Posterior cingulate gyrus (tissue), 11 donors: ENCODE data around the gene MAPK12.

Experiments
- DNase-seq, 10 donors: peaks; one replicate each; pipeline versions ENCODE4 v3.0.0 to v3.0.0-alpha.2; 2020 to 2021; ENCODE audit warnings: mixed read lengths in 3 of 10
- intact Hi-C: fragments of 100-400 bp; cut with DNase I; formaldehyde crosslinking; loops from one replicate; pipeline ENCODE4 v1.15.1; 2023

The MAPK12 gene

DNA sequence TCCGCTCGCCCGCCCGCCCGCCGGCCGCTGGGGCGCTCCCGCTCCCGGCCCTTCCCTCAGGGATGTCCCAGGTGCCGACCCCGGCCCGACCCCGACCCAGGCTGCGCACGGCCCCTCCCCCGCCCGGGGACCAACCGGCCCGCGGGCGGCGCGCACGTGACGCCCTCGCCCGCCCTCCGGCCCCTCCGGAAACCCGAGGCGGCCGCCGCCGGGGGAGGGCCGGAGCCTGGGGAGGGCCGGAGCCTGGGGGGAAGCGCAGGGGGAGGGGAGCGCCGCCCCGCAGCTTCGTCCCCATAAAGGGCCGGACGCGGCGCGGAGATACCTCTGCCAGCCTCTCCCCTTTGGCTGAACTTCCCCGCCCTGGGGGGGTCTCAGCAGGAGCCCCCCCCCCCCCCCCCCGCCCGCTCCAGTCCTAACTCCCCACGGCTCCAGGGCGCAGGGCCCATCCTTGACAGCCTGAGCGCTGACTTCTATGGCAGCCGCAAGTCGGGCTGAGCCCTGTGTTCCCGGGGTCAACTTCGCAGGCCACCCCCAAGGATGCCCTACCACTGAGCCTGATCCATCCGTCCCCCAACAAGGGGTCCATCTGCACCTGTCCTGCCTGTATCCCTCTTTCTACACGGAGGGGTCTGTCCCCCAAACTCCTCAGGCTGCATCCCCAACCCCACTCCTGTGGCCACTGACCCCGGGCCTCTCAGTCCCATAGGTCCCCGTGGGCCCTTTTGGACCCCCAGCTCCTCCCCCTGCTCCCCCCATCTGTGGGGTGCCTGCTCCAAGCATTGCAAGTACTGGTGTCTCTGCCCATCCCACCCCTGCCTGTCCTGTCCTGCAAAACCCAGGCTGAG lies at the start of gene MAPK12:
MAPK12 (minus strand) TSS at position 69 of the 845 bp plus-strand sequence. CDS start 174 bp downstream, outside the sequence.
- no peak for DNase-seq
- intact Hi-C loops = no loop called here

DNA sequence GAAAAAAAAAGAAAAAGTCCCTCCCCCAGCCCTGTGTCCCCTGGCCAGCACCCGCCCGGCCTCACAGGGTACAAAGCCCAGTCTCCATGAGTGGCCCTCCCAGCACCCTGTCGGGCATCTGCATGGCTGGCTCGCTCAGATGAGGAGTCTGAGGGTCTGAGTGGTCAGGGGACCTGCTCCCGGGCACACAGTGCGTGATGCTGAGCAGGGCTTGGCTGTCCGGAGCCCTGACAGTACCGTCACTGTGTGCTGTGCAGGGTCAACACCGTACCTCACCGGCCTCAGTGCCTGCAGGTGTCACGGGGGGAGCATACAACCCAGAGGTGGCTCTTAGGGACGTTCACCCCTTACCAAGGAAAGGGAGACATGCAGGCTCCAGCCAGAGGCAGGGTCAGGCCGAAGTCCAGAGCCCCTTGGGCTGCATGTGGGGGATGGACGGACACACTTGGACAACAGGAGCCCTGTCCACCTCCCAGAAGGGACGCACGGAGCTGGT lies 49.5 kb upstream of the MAPK12 start:
- intact Hi-C loops = no loop called here
- no peak for DNase-seq

DNA sequence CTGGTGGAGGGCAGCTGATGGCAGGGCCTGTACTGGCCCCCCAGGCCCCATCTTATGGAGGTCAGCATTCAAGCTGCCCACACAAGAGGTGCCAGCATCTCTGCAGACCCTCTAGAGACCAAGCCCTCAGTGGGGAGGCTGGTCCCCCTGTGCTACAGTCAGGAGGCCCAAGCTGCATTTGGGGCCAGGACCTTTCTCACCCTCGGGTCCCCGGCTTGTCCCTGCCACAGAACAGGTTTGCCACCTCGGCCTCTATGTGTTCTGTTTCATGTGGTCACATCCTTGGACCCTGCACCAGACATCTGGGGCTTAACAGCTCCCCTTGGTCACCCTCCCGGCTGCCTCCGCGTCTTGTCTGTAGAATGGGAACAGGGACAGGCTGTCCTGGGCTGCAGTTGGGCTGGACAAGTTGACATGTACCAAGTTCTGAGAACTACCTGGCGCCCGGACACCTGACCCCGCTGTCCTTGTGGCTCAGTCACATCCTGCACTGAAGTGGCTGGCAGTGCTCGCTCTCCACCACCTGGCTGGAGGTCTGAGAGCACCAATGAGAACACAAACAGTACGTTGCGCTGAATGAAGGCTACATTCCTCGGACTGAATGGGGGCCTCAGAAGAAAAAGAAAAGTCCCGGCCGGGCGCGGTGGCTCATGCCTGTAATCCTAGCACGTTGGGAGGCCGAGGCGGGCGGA lies 48.7 kb upstream of the MAPK12 start:
- intact Hi-C loops = no loop called here
- DNase-seq = no peak

DNA sequence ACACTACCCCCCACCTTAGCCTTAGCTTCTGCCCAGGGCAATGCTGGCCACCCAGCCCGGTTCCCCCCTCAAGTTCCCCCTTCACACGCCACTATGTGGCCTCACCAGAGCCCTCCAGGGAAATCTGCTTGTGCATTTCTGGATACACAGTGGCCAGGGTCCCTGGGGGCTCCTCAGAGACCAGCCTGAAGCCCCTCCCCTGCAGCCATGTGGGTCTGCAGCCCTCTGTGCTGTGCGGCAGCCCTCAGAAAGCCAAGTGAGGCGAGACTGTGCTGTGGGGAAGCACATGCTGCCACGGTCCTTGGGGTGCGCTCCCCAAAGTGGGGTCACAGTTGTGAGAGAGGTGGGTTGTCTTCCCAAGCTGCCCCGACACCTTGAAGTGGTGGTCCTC lies 48.1 kb upstream of the MAPK12 start:
- intact Hi-C loops = loop anchor here (2.0 kb wide), 1 partner anchor 17 kb away; the partner anchor contains the start of gene DENND6B
- DNase-seq = no peak

DNA sequence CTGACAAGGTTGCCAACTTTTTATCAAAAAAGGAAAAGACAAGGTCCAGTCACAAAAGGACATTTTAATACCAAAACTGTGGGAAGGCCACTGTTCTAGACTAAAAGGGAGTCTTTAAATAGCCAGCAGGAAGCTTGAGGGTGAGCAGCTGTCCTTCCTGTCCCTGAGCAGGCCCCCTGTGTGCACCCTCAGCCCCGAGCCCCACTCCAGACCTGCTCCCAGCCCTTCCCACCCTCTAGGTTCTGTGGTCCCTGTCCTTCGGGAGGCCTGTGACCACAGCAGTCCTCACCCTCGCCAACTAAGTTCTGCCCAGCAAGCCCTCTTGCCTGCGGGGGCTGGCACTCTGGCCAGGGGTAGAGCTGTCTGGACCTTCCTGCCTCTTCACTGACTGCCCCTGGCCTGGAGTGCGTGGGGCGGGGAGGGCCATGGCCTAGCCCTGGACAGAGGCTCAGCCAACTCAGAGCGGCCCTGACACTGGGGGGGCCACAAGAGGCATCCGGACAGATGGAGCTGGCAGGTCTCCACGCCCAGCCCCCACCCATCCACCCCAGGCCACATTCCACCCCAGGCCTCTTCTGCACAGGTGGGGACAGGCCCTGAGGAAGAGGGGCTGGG lies 47.6 kb upstream of the MAPK12 start:
- peak in 1 of 10 donors; percentile 87 for DNase-seq
- intact Hi-C loops = loop anchor here (2.0 kb wide), 1 partner anchor 18 kb away; the partner anchor contains the start of gene DENND6B

DNA sequence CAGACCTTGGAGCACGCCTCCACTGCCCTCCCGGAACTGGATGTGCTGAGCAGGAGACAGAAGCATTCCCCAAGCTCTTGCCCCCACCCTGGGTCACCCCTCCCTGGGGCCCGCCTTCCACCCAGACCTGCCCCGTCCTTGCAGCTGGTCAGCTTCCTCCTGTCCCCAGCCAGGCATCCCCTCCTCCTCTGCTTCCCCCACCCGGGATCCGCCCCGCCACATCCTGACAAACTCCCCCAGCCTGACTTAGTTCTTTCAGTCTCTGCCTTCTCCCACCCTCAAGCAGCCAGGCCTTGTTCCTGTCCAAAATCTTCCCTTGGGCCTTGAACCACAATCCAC lies 47.1 kb upstream of the MAPK12 start:
- DNase-seq = peak in 4 of 10 donors; percentile 50 to 95 (median 54)
- intact Hi-C loops = loop anchor here (2.0 kb wide), 1 partner anchor 18 kb away; the partner anchor contains the start of gene DENND6B

DNA sequence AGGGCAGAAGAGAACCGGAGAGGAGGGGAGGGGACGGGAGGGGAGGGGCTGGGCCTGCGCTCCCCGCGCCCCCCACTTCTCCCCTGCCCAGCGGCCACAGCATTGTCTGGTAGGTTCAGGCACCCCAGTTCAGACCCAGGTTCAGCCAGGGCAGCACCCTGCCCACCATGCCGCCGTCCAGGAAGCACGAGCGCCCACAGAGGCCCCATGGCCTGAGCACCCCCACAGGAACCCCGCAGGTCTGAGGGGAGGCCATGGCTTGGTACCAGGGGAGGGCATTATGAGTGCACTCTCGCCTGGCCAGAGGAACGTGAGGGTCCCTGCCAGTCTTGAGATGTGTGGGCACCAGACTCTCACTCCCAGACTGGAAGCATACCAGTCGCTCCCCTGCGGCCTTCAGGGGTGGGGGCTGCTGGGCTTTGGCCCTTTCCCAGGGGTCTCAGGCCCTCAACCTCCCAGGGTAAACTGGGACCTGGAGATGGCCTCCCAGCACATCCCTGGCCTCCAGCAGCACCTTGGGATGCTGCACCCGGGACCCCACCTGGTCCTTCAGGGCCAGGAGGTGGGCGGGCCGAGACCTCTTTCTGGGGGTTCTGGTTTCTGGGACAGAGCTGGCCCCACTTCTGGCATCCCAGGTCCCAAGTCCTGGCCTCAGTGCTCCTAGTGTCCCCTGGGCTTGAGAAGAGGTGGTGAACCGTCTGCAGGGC lies 46.6 kb upstream of the MAPK12 start:
- intact Hi-C loops = loop anchor here (2.0 kb wide), 1 partner anchor 19 kb away; the partner anchor contains the start of gene DENND6B
- no peak for DNase-seq

DNA sequence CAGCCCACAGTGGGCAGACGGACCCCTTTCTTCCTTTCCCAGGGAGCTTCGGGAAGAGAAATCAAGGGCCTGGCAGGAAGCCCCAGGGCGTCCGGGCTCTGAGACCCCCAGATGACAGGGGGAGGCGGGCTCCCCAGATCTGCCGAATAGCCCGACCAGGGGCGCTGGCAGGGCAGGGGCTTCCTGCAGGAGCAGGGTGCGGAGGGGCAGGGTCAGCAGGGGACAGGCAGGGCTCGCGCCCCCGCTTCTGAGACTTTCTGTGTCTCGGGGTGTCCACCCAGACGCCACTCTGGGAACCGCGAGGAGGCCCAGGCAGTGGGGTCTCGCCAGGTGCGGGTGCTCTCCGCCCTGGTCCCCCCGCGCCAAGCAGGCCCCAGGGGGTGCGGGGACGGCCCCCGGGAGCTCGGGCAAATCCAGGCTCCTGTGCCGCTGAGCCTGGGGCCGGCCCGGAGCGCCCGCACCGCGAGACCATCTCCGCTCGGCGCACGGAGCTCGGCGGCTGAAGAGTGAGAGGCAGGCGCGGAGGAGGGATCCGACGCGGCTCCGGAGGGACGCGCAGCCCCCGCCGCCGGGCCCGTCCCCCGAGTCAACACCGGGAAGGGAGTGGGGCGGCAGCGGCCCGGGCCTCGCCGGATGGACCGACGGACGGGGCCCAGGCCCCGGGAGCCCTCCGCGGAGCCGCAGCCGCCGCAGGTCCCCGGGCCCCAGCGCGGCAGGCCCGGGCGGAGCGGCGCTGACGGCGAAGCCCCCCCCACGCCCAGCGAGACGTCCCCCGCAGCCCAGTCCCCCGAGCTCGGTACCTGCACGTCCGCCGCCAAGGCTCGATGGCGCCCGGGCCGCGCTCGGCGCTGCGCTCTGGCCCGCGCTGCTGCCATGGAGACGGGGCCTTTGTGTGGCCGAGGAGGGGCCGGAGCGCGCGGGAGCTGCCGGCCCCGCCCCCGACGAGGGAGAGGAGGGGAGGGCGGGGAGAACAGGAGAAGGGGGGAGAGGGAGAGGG lies 45.6 kb upstream of the MAPK12 start, which contains the start of gene PLXNB2:
PLXNB2 (minus strand) TSS at position 894 of the 997 bp plus-strand sequence. CDS start 17,062 bp downstream, outside the sequence.
- intact Hi-C loops = no loop called here

DNA sequence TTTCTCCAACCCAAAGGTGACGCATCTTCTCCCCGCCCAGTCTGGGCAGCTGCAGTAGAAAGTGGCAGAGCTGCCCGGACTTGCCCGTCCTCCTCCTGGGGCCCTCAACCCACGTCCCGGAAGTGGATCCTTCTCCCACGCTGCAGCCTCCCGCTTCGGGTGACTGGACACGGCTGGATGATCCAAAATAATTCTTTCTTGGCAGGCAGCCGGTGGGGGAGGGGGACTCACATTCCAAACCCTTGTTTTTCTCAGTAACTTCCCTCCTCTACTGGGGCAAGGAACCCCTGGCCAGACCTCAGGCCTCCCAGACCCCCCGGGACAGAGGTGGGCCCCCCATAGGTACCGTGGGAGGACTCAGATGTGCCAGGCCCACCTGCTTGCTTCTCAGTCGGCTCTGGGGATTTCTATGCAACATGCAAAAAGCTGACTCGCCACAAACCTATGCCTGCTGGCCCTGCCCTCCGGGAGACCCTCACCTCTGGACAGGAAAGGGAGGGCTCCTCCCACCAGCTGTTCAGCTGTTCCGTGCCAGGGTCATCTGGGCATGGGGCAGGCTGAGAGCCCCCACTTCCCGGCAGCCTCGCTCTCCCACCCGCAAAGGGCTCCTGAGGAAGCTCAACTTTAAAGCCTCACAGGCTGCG lies 44.6 kb upstream of the MAPK12 start:
- peak in 9 of 10 donors; percentile 50 to 95 (median 76) for DNase-seq
- intact Hi-C loops = no loop called here

More for the DNA sequence above, 45.6 kb upstream of the MAPK12 start, which contains the start of gene PLXNB2:
- peak; percentile 55 to 97 (median 82) for DNase-seq

DNA sequence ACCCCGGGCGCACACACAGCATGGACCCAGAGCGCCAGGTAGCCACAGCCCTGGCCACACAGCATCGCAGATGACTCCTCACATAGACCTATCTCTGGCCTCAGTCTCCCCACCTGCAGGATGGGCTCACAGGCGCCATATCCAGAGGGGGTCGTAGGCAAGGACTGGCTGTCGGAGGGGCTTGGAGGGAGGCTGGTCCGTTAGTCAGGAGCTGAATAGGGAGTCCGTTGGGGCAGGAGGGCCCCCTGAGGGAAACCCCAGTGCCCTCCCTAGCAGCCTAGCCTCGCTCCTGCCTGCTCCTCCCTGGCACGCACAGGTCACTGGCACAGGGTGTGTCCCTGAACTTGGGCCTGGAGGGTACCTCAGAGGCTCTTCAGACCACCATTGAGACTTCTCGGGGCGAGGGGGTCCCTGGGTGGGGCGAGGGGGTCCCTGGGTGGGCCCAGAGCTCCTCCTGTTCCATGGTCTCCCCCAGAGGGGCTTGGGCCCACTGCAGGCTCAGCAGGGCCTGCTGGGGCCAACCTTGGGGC lies 44.0 kb upstream of the MAPK12 start:
- intact Hi-C loops = no loop called here
- no peak for DNase-seq

DNA sequence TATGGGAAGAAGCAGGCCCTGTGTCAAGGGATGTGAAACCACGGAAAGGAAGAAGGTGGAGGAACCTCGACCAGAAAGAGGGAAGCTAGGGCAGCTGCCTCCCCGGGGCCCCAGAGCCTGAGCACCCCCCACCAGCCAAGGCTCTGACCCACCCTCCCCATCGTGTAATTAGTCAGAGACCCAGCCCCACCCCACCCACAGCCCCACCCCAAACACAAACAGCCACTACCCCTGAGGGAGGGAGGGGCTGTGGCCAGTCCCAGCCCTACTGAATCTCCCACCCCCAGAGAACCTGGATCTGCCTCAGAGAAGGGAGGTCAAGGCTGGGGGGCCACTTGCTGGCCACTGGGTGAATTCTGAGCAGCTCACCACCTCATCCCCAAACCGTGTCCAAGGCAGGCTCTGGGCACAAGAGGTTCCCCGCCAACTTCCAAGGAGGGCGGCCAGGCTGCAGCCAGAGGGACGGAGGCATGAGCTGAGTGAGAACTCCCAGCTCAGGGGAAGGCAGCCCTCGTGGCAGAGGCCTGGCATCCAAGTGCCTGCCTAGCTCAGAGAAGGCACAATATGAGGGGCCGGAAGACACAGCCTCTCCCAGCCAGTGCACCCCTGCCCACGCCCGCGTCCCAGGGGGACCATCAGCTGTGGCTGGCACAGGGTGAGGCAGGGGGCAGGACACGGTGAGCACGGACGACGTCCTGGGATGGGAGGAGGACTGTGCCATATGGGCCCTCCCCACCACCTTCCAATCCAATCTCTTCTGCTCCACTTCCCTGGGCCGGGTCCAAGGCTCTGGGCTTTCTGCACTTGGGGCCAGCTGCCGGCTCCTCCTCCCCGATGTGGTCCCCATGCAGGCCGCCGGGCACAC lies 43.3 kb upstream of the MAPK12 start:
- intact Hi-C loops = no loop called here
- peak in 2 of 10 donors; percentile 59 to 68 for DNase-seq

DNA sequence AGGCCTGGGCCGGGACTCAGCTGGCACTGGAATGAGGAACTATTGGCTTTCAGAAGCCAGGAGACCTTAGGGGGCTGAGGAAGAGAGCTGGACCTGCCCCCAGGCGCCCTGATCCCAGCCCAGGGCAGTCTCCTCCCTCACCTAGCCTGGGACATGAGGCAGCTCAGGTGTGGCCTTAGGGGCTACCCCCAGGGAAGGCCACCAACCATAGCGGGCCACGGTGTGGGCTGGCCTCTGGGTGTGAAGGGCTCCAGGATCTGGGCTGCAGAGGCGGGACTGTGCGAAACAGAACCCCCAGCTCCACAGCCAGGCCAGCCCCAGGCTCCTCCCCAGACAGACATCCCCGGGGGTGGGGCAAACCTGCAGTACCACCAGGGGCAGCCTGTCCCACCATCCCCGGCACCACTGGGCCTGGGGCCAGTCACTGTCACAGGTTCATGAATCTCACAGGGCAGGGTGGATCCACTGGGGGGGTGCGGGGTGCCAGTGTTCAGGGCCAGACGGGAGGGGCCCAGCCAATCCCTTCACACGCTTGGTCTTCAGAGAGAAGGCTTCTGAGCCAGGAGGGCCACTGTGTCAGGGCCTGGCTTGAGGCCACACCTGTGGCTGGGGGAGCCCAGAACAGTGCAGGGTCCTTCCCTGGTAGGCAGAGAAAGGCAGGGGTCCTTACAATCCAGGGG lies 42.5 kb upstream of the MAPK12 start:
- no peak for DNase-seq
- intact Hi-C loops = no loop called here

DNA sequence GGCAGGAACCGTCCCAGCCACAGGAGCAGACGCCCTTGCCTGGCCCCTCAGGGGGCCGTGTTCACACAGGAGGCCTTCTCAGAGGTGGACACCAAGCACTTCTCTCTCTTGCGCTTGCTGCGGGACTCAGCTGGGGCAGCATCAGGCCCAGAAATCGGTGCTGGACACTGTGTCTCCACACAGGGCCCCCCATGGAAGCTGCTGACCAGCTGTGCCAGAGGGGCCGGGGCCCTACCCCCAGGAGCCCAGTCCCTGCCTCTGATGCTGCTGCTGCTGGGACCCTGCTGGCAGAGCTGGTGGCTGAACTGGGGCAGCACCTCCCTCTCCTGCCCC lies 42.0 kb upstream of the MAPK12 start:
- no peak for DNase-seq
- intact Hi-C loops = no loop called here

DNA sequence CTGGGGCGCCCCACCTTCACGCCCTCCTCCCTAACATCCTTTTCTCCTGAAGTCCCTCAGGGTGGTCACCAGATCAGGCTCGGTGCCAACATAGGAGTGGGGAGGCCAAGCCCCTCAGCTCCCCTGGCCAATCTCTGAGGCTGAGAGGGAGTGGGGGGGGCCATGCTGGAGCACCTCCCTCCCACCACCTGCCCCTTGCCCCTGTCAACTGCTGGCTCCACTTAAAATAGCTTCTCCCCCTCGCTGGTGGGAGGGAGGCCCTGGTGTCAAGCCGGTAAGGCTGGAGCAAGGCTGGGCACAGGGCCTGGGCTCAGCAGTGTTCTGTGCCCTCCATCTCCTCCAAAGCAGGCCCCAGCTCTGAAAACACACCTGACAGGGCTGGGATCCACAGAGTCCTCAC lies 41.1 kb upstream of the MAPK12 start:
- no peak for DNase-seq
- intact Hi-C loops = no loop called here

DNA sequence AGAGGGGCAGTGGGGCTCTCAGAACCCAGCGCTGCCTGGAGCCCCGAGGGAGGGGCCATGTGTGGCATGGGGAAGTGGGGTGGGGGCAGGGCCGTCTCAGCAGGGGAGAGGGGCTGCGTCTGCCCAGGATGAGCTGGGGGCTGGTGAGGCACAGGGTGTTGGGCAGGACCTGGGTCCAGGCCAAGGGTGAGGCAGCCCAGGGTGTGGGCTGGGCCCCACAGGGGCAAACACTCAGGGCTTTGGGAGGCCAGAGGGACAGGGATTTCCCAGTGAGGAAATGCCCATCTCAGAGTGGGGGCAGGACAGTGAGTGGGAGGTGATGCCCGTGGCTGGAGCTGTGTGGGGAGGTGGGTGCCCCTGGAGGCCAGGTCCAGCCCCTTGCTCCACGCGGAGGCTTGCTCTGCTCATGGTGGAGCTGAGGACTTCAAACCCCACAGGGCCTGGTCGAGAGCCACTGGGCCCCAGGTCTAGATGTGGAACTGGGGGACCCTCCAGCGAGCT lies 40.6 kb upstream of the MAPK12 start:
- intact Hi-C loops = no loop called here
- DNase-seq = no peak

DNA sequence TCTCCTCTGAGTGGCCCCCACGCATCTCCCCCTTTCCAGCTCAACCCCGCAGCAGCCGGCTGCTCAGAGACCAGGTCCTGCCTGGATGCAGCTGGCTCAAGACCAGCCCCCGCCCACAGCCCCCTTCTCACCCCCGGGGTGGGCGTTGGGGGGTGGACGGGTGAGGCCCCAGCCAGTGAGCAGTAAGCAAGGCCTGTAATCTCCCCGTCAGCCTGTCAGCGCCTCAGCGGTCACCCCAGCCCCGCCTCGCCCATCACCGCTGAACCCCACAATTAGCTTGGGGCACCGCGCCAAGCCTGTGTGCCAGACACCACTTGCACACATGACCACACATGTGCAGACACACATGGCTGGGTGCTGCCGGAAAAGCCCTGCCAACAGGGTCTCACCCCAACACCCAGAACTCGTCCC lies 40.1 kb upstream of the MAPK12 start:
- intact Hi-C loops = no loop called here
- no peak for DNase-seq
